OCI-LY7 (cell line): ENCODE measurements around the gene PSAPL1.

Experiments
- CTCF ChIP-seq: fragments of 200-600 bp; sonication (generic); conservative IDR thresholded peaks from 2 replicates; pipeline ENCODE4 v1.5.1; 2014; ENCODE audit warnings: mild to moderate bottlenecking, antibody characterized with exemption, low read length, moderate library complexity, mixed read lengths
- EZH2phosphoT487 ChIP-seq: fragments of 200-600 bp; sonication (generic); IDR thresholded peaks from 2 replicates; pipeline ENCODE4 v1.6.1; 2018; ENCODE audit warnings: low read depth, borderline replicate concordance, mild to moderate bottlenecking, mixed run types, antibody characterized with exemption, low read length, moderate library complexity, mixed read lengths

- TF ChIP-seq CTCF = no peak
- TF ChIP-seq EZH2phosphoT487 = no peak
These were observed 24.3 kb downstream of the PSAPL1 start for GRCh38 chr4:7410446-7410845.
